Measurements from ENCODE around the gene FLNB. TPM values are rescaled to one million over a fixed set of nuclear protein-coding genes. Genes with fewer than 3 reads are reported as not detected.
A peak's percentile ranks its signal among the peaks of the same experiment; 100 is the strongest.

The FLNB gene
- total and polyA plus RNA-seq, 2 of the 13 experiments (the other 11 are each of a cell fraction or from before 2014, with no cell fraction given) = 106 to 130 TPM

DNA sequence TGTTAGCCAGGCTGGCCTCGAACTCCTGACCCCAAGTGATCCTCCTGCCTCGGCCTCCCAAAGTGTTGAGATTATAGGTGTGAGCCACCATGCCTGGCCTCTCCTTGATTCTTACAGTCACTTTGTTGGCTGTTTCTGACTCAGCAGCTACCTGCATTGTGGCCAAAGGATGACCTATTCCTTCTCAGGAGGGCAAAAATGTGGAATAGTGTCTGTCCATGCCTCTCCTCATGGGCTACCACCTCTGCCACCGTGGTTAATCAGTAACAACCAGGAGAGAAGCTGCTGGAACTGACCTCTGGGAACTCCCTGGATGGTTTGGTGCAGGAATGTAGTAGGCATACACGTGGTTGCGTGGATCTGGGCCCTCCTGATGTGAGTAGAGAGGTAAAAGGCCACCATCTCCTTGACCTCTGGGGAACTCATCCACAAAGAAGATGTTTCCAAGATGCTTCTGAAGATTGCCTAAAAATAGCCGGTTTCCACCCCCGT, 63.3 kb downstream of the FLNB start (continued):
- TF ChIP-seq, protein P1, sequence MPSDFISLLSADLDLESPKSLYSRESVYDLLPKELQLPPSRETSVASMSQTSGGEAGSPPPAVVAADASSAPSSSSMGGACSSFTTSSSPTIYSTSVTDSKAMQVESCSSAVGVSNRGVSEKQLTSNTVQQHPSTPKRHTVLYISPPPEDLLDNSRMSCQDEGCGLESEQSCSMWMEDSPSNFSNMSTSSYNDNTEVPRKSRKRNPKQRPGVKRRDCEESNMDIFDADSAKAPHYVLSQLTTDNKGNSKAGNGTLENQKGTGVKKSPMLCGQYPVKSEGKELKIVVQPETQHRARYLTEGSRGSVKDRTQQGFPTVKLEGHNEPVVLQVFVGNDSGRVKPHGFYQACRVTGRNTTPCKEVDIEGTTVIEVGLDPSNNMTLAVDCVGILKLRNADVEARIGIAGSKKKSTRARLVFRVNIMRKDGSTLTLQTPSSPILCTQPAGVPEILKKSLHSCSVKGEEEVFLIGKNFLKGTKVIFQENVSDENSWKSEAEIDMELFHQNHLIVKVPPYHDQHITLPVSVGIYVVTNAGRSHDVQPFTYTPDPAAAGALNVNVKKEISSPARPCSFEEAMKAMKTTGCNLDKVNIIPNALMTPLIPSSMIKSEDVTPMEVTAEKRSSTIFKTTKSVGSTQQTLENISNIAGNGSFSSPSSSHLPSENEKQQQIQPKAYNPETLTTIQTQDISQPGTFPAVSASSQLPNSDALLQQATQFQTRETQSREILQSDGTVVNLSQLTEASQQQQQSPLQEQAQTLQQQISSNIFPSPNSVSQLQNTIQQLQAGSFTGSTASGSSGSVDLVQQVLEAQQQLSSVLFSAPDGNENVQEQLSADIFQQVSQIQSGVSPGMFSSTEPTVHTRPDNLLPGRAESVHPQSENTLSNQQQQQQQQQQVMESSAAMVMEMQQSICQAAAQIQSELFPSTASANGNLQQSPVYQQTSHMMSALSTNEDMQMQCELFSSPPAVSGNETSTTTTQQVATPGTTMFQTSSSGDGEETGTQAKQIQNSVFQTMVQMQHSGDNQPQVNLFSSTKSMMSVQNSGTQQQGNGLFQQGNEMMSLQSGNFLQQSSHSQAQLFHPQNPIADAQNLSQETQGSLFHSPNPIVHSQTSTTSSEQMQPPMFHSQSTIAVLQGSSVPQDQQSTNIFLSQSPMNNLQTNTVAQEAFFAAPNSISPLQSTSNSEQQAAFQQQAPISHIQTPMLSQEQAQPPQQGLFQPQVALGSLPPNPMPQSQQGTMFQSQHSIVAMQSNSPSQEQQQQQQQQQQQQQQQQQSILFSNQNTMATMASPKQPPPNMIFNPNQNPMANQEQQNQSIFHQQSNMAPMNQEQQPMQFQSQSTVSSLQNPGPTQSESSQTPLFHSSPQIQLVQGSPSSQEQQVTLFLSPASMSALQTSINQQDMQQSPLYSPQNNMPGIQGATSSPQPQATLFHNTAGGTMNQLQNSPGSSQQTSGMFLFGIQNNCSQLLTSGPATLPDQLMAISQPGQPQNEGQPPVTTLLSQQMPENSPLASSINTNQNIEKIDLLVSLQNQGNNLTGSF (CRISPR knock-in tag; IDR thresholded peaks at IDR 0.05) = peak; percentile 80; the same call in 1 of the 2 replicates
- TF ChIP-seq ARNTL (CRISPR knock-in tag; IDR thresholded peaks at IDR 0.05) (0 out of 2 replicates have a peak, but pooled peaks have one; percentile 31), SOX13 (IDR thresholded peaks at IDR 0.05) (no peak), SOX13 (CRISPR knock-in tag; conservative IDR thresholded peaks at IDR 0.05 in 1 of 2, IDR thresholded peaks at IDR 0.05 in 1 of 2) (peak in 1 of 2 experiments; percentile 41; a peak in 1 of 4 replicates), RNF2 (conservative IDR thresholded peaks at IDR 0.05; ENCODE audit: low read depth) (0 out of 2 replicates have a peak, but pooled peaks have one; percentile 44), SRF (IDR thresholded peaks at IDR 0.05; ENCODE audit: low read depth, low read length) (no peak), SALL1 (CRISPR knock-in tag; IDR thresholded peaks at IDR 0.05) (peak; percentile 78), ZNF883 (CRISPR knock-in tag; IDR thresholded peaks at IDR 0.05; ENCODE audit: not compliant biosample characterization) (no peak), TSC22D2 (CRISPR knock-in tag; IDR thresholded peaks at IDR 0.05; ENCODE audit: borderline replicate concordance) (no peak), BHLHE40 (IDR thresholded peaks at IDR 0.05; ENCODE audit: low read length) (no peak), ZBTB8A (CRISPR knock-in tag; IDR thresholded peaks at IDR 0.05; ENCODE audit: borderline replicate concordance, low read depth) (no peak), ZFX (CRISPR knock-in tag; IDR thresholded peaks at IDR 0.05; ENCODE audit: low read depth) (peak; percentile 27; the same call in 1 of the 2 replicates), NR3C1 (CRISPR knock-in tag; IDR thresholded peaks at IDR 0.05) (no peak), ETV5 (CRISPR knock-in tag; IDR thresholded peaks at IDR 0.05; ENCODE audit: borderline replicate concordance) (0 out of 2 replicates have a peak, but pooled peaks have one; percentile 8), NFE2 (CRISPR knock-in tag; IDR thresholded peaks at IDR 0.05) (no peak), HOXD1 (CRISPR knock-in tag; IDR thresholded peaks at IDR 0.05) (0 out of 2 replicates have a peak, but pooled peaks have one; percentile 57), ZNF816 (CRISPR knock-in tag; IDR thresholded peaks at IDR 0.05; ENCODE audit: borderline replicate concordance) (no peak), TAF1 (CRISPR knock-in tag; IDR thresholded peaks at IDR 0.05) (no peak), ZNF331 (CRISPR knock-in tag; IDR thresholded peaks at IDR 0.05) (peak; percentile 51; the same call in 1 of the 2 replicates), PAWR (CRISPR knock-in tag; IDR thresholded peaks at IDR 0.05; ENCODE audit: borderline replicate concordance) (no peak), HDAC1 (CRISPR knock-in tag; IDR thresholded peaks at IDR 0.05) (peak; percentile 54; the same call in 1 of the 2 replicates), ZFP41 (CRISPR knock-in tag; IDR thresholded peaks at IDR 0.05; ENCODE audit: borderline replicate concordance) (no peak), MBD4 (IDR thresholded peaks at IDR 0.05; ENCODE audit: borderline replicate concordance, low read length) (no peak), MXD4 (CRISPR knock-in tag; IDR thresholded peaks at IDR 0.05) (peak; percentile 78), KLF16 (CRISPR knock-in tag; IDR thresholded peaks at IDR 0.05) (peak in 1 of 2 experiments; percentile 47; a peak in 1 of 4 replicates)
- TF ChIP-seq, protein P2, sequence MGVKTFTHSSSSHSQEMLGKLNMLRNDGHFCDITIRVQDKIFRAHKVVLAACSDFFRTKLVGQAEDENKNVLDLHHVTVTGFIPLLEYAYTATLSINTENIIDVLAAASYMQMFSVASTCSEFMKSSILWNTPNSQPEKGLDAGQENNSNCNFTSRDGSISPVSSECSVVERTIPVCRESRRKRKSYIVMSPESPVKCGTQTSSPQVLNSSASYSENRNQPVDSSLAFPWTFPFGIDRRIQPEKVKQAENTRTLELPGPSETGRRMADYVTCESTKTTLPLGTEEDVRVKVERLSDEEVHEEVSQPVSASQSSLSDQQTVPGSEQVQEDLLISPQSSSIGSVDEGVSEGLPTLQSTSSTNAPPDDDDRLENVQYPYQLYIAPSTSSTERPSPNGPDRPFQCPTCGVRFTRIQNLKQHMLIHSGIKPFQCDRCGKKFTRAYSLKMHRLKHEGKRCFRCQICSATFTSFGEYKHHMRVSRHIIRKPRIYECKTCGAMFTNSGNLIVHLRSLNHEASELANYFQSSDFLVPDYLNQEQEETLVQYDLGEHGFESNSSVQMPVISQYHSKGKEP (CRISPR knock-in tag; IDR thresholded peaks at IDR 0.05) = no peak
